H9 (cell line): ENCODE measurements around the gene MLANA. TPM values are rescaled to one million over a fixed set of nuclear protein-coding genes. Genes with fewer than 3 reads are reported as not detected.

ENCODE experiments used
- DNase-seq: peaks from one replicate; pipeline ENCODE4 v3.0.0-alpha.2; 2017
- H2AFZ ChIP-seq: one replicate; pipeline ENCODE4 v1.6.1; 2013; ENCODE audit warnings: mild to moderate bottlenecking, low read length, control low read depth, moderate library complexity
- H2AK5ac ChIP-seq: 2 replicates; pipeline ENCODE4 v1.6.1; 2013; ENCODE audit warnings: low read length, control low read depth, mixed read lengths; ENCODE audit not compliant: insufficient read length
- H2BK120ac ChIP-seq: one replicate; pipeline ENCODE4 v1.6.1; 2013; ENCODE audit warnings: low read depth, mild to moderate bottlenecking, low read length, control low read depth, inconsistent platforms; ENCODE audit not compliant: poor library complexity, severe bottlenecking
- H2BK12ac ChIP-seq: 2 replicates; pipeline ENCODE4 v1.6.1; 2013; ENCODE audit warnings: low read length, control low read depth, mixed read lengths, low read depth; ENCODE audit not compliant: insufficient read length
- H2BK15ac ChIP-seq: 2 replicates; pipeline ENCODE4 v1.6.1; 2013; ENCODE audit warnings: low read depth, low read length, control low read depth
- H2BK20ac ChIP-seq: one replicate; pipeline ENCODE4 v1.6.1; 2013; ENCODE audit warnings: low read depth, mild to moderate bottlenecking, low read length, control low read depth, inconsistent platforms; ENCODE audit not compliant: poor library complexity, severe bottlenecking
- H2BK5ac ChIP-seq: 2 replicates; pipeline ENCODE4 v1.6.1; 2013; ENCODE audit warnings: low read length, control low read depth, mixed read lengths; ENCODE audit not compliant: insufficient read length
- H3K14ac ChIP-seq: 2 replicates; pipeline ENCODE4 v1.6.1; 2013; ENCODE audit warnings: low read length, control low read depth; ENCODE audit not compliant: insufficient read depth
- H3K18ac ChIP-seq: 2 replicates; pipeline ENCODE4 v1.6.1; 2013; ENCODE audit warnings: low read depth, mild to moderate bottlenecking, mixed read lengths, low read length, control low read depth; ENCODE audit not compliant: insufficient read length
- H3K23ac ChIP-seq: 2 replicates; pipeline ENCODE4 v1.6.1; 2013; ENCODE audit warnings: low read length, control low read depth, mixed read lengths, low read depth; ENCODE audit not compliant: insufficient read length
- H3K23me2 ChIP-seq: 2 replicates; pipeline ENCODE4 v1.6.1; 2013; ENCODE audit warnings: low read depth, mild to moderate bottlenecking, mixed read lengths, low read length, control low read depth; ENCODE audit not compliant: insufficient read length, poor library complexity, severe bottlenecking
- H3K27ac ChIP-seq: 2 replicates; pipeline ENCODE4 v1.5.1; 2013; ENCODE audit warnings: low read length, control low read depth, mixed read lengths, low read depth; ENCODE audit not compliant: insufficient read length
- H3K27me3 ChIP-seq: 2 replicates; pipeline ENCODE4 v1.6.1; 2013; ENCODE audit warnings: low read length, control low read depth, inconsistent platforms; ENCODE audit not compliant: insufficient read depth
- H3K4ac ChIP-seq: 2 replicates; pipeline ENCODE4 v1.6.1; 2013; ENCODE audit warnings: low read depth, mild to moderate bottlenecking, control low read depth, inconsistent platforms, low read length, moderate library complexity
- H3K4me1 ChIP-seq: 2 replicates; pipeline ENCODE4 v1.6.1; 2013; ENCODE audit warnings: low read length, control low read depth, inconsistent platforms; ENCODE audit not compliant: insufficient read depth
- H3K4me2 ChIP-seq: 2 replicates; pipeline ENCODE4 v1.6.1; 2013; ENCODE audit warnings: low read length, control low read depth, mixed read lengths; ENCODE audit not compliant: insufficient read length, insufficient read depth
- H3K56ac ChIP-seq: 2 replicates; pipeline ENCODE4 v1.6.1; 2013; ENCODE audit warnings: low read depth, mild to moderate bottlenecking, mixed read lengths, low read length, control low read depth; ENCODE audit not compliant: insufficient read length
- H3K79me1 ChIP-seq: 2 replicates; pipeline ENCODE4 v1.6.1; 2013; ENCODE audit warnings: low read depth, mild to moderate bottlenecking, moderate library complexity, low read length, control low read depth, inconsistent platforms; ENCODE audit not compliant: insufficient read depth, poor library complexity, severe bottlenecking
- H3K79me2 ChIP-seq: 2 replicates; pipeline ENCODE4 v1.6.1; 2013; ENCODE audit warnings: low read length, control low read depth, inconsistent platforms; ENCODE audit not compliant: insufficient read depth
- H3K9ac ChIP-seq: 2 replicates; pipeline ENCODE4 v1.6.1; 2013; ENCODE audit warnings: low read length, control low read depth, mixed read lengths; ENCODE audit not compliant: insufficient read length; ENCODE audit errors: extremely low read depth
- H3K9me3 ChIP-seq: one replicate; pipeline ENCODE4 v1.6.1; 2013; ENCODE audit warnings: low read depth, low read length, inconsistent platforms; ENCODE audit not compliant: control insufficient read depth
- H3T11ph ChIP-seq: one replicate; pipeline ENCODE4 v1.6.1; 2013; ENCODE audit warnings: mild to moderate bottlenecking, low read length, control low read depth, inconsistent platforms
- H4K20me1 ChIP-seq: one replicate; pipeline ENCODE4 v1.6.1; 2013; ENCODE audit not compliant: control insufficient read depth, insufficient read length, insufficient read depth
- H4K5ac ChIP-seq: 2 replicates; pipeline ENCODE4 v1.6.1; 2013; ENCODE audit warnings: low read depth, mild to moderate bottlenecking, mixed read lengths, low read length, control low read depth; ENCODE audit not compliant: insufficient read length
- H4K8ac ChIP-seq: replicated peaks from 2 replicates; pipeline ENCODE4 v1.6.1; 2013; ENCODE audit warnings: low read length, control low read depth, mixed read lengths, low read depth; ENCODE audit not compliant: insufficient read length
- H4K91ac ChIP-seq: 2 replicates; pipeline ENCODE4 v1.6.1; 2013; ENCODE audit warnings: low read depth, mild to moderate bottlenecking, moderate library complexity, mixed read lengths, low read length, control low read depth; ENCODE audit not compliant: insufficient read length
- H3K27ac Mint-ChIP-seq, 3 experiments: 2 replicates in 2 of 3; 3 replicates in 1 of 3; pipeline ENCODE4 v1.8.0; 2020 to 2021; ENCODE audit warnings: mixed read lengths in 3 of 3, mild to moderate bottlenecking in 1 of 3, moderate library complexity in 1 of 3
- H3K27me3 Mint-ChIP-seq: 2 replicates; pipeline ENCODE4 v1.8.0; 2021; ENCODE audit warnings: low read depth, mild to moderate bottlenecking, moderate library complexity, mixed read lengths
- H3K36me3 Mint-ChIP-seq, 3 experiments: 2 replicates in 2 of 3; 3 replicates in 1 of 3; pipeline ENCODE4 v1.8.0; 2020 to 2021; ENCODE audit warnings: low read depth in 3 of 3, mixed read lengths in 3 of 3; ENCODE audit not compliant: insufficient read depth in 1 of 3
- H3K4me1 Mint-ChIP-seq, 2 experiments: 2 replicates each; pipeline ENCODE4 v1.8.0; 2020; ENCODE audit warnings: mixed read lengths in 2 of 2
- H3K4me3 Mint-ChIP-seq, 2 experiments: 2 replicates in 1 of 2; 3 replicates in 1 of 2; pipeline ENCODE4 v1.8.0; 2020 to 2021; ENCODE audit warnings: mild to moderate bottlenecking in 2 of 2, mixed read lengths in 2 of 2, moderate library complexity in 1 of 2
- H3K9me3 Mint-ChIP-seq, 2 experiments: 2 replicates in 1 of 2; 3 replicates in 1 of 2; pipeline ENCODE4 v1.8.0; 2020; ENCODE audit warnings: mild to moderate bottlenecking in 2 of 2, mixed read lengths in 2 of 2, moderate library complexity in 1 of 2
- WGBS: extraction: QIAGEN DNeasy Blood & Tissue Kit; methylation state at CpG from one replicate; pipeline ENCODE4 v1.1.7; 2013; ENCODE audit warnings: missing lambda C conversion rate, low lambda C conversion rate, mixed read lengths; ENCODE audit not compliant: insufficient read length; ENCODE audit errors: extremely low coverage; 5-methylcytosine and 5-hydroxymethylcytosine counted together
- total RNA-seq: library from RNA; stranded (reverse); gene quantifications from 2 replicates; pipeline ENCODE4 v1.2.1, GENCODE V29; 2021
- TF ChIP-seq, protein P1 (sequence below): fragments of 200-600 bp; sonication (generic); conservative IDR thresholded peaks from 3 replicates; pipeline ENCODE4 v1.8.0; 2021; ENCODE audit warnings: antibody characterized with exemption, mild to moderate bottlenecking

The MLANA gene
- total RNA-seq, 1 experiment from 2014 or later: not detected

DNA sequence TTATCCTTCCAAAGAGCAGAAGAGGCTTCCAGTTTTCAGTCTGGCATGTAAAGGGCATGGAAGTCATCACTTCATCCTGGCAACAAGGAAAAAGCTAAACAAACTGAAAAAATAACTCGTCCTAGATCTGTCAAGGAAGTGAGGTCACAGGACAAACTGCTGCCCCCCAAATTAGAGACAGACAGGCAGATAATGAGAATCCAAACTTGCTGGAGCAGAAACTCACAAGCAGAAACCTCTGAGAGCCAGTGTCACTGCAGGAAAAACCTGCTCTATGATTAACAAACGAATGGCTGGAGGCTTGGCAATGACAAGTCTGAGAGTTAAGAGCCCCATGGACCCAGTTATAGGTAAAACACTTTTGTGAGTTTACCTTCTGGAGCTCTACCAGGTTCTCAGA is 18.9 kb upstream of the MLANA start:
- TF ChIP-seq, protein P1, sequence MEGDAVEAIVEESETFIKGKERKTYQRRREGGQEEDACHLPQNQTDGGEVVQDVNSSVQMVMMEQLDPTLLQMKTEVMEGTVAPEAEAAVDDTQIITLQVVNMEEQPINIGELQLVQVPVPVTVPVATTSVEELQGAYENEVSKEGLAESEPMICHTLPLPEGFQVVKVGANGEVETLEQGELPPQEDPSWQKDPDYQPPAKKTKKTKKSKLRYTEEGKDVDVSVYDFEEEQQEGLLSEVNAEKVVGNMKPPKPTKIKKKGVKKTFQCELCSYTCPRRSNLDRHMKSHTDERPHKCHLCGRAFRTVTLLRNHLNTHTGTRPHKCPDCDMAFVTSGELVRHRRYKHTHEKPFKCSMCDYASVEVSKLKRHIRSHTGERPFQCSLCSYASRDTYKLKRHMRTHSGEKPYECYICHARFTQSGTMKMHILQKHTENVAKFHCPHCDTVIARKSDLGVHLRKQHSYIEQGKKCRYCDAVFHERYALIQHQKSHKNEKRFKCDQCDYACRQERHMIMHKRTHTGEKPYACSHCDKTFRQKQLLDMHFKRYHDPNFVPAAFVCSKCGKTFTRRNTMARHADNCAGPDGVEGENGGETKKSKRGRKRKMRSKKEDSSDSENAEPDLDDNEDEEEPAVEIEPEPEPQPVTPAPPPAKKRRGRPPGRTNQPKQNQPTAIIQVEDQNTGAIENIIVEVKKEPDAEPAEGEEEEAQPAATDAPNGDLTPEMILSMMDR: no peak
- Histone ChIP-seq H4K91ac (no peak overlapping the region), H2BK12ac (no peak overlapping the region), H3T11ph (no peak overlapping the region), H4K8ac (no peak overlapping the region), H3K4ac (no peak overlapping the region), H2AK5ac (no peak overlapping the region), H3K9me3 (no peaks in the 10 kb centered on the region), H3K27me3 (no peaks in the 10 kb centered on the region), H3K14ac (no peak overlapping the region), H2BK120ac (no peak overlapping the region), H4K20me1 (no peaks in the 10 kb centered on the region), H4K5ac (no peak overlapping the region), H3K4me1 (0 out of 2 replicates have a peak, but pooled peaks cover 4% of the 10 kb centered on the region), H3K9ac (no peak overlapping the region), H2BK20ac (no peak overlapping the region), H2AFZ (no peak overlapping the region), H3K79me1 (no peaks in the 10 kb centered on the region), H3K79me2 (no peaks in the 10 kb centered on the region), H3K27ac (no peak overlapping the region), H3K18ac (no peak overlapping the region), H3K23ac (no peak overlapping the region), H2BK15ac (no peak overlapping the region), H3K23me2 (no peaks in the 10 kb centered on the region), H2BK5ac (no peak overlapping the region), H3K56ac (no peak overlapping the region), H3K4me2 (no peak overlapping the region)
- no peak overlapping the region for H3K4me3 Mint-ChIP-seq
- no CpG with 5 or more reads among the region's 2 CpGs for WGBS
- H3K4me1 Mint-ChIP-seq: peaks cover 7 to 12% of the 10 kb centered on the region in 2 experiments
- peaks cover 2 to 3% of the 10 kb centered on the region in 2 experiments; a peak in 2 of 5 replicates for H3K9me3 Mint-ChIP-seq
- no peak for DNase-seq
- H3K36me3 Mint-ChIP-seq: no peaks in the 10 kb centered on the region
- no peak overlapping the region for H3K27ac Mint-ChIP-seq
- H3K27me3 Mint-ChIP-seq: peaks cover 5% of the 10 kb centered on the region
